MM.1S (cell line): Measurements from ENCODE around the gene MILR1.
"Not testable (repeated sequence)": the region's sequence is repeated elsewhere in the genome, so short reads cannot be mapped to it uniquely, and the experiment has no call there.

Source experiments
- DNase-seq: peaks from one replicate; pipeline ENCODE4 v3.0.0-alpha.2; 2015
- H2AFZ ChIP-seq: fragments of 300-600 bp; sonication (generic); 2 replicates; pipeline ENCODE4 v1.6.0; 2016; ENCODE audit warnings: antibody characterized with exemption, low read length
- H3F3A ChIP-seq: fragments of 300-600 bp; sonication (generic); 2 replicates; pipeline ENCODE4 v1.6.1; 2016; ENCODE audit warnings: mild to moderate bottlenecking, antibody characterized with exemption, low read length, moderate library complexity, mixed read lengths; ENCODE audit not compliant: insufficient read depth
- H3K27ac ChIP-seq: fragments of 300-600 bp; sonication (generic); 2 replicates; pipeline ENCODE4 v1.5.1; 2016; ENCODE audit warnings: mild to moderate bottlenecking, low read length
- H3K27me3 ChIP-seq: fragments of 300-600 bp; sonication (generic); replicated peaks from 2 replicates; pipeline ENCODE4 v1.6.0; 2016; ENCODE audit warnings: low read length; ENCODE audit not compliant: insufficient read depth
- H3K36me3 ChIP-seq: fragments of 300-600 bp; sonication (generic); replicated peaks from 2 replicates; pipeline ENCODE4 v1.6.1; 2016; ENCODE audit warnings: mild to moderate bottlenecking, low read length, mixed read lengths; ENCODE audit not compliant: insufficient read depth
- H3K4me1 ChIP-seq: fragments of 300-600 bp; sonication (generic); 2 replicates; pipeline ENCODE4 v1.6.1; 2016; ENCODE audit warnings: low read length, mixed read lengths
- H3K4me2 ChIP-seq: fragments of 300-600 bp; sonication (generic); 2 replicates; pipeline ENCODE4 v1.6.0; 2016; ENCODE audit warnings: low read depth, low read length
- H3K4me3 ChIP-seq: fragments of 300-600 bp; sonication (generic); 2 replicates; pipeline ENCODE4 v1.5.1; 2016; ENCODE audit warnings: low read length, mixed read lengths
- H3K79me2 ChIP-seq: fragments of 300-600 bp; sonication (generic); 2 replicates; pipeline ENCODE4 v1.6.1; 2016; ENCODE audit warnings: mixed run types, low read length, mixed read lengths
- H3K9ac ChIP-seq: fragments of 300-600 bp; sonication (generic); 2 replicates; pipeline ENCODE4 v1.6.1; 2016; ENCODE audit warnings: low read length, mixed read lengths
- H3K9me2 ChIP-seq: fragments of 300-600 bp; sonication (generic); replicated peaks from 2 replicates; pipeline ENCODE4 v1.6.1; 2016; ENCODE audit warnings: mild to moderate bottlenecking, low read length, mixed read lengths; ENCODE audit not compliant: insufficient read depth
- H3K9me3 ChIP-seq: fragments of 300-600 bp; sonication (generic); replicated peaks from 2 replicates; pipeline ENCODE4 v1.6.1; 2016; ENCODE audit warnings: mild to moderate bottlenecking, low read length, mixed read lengths; ENCODE audit not compliant: insufficient read depth
- H4K20me1 ChIP-seq: fragments of 300-600 bp; sonication (generic); 2 replicates; pipeline ENCODE4 v1.6.1; 2016; ENCODE audit warnings: mild to moderate bottlenecking, low read length, moderate library complexity, mixed read lengths; ENCODE audit not compliant: insufficient read depth
- CTCF ChIP-seq: fragments of 300-600 bp; sonication (generic); IDR thresholded peaks from 2 replicates; pipeline ENCODE4 v1.5.1; 2016; ENCODE audit warnings: antibody characterized with exemption, low read length, mixed read lengths
- EZH2 ChIP-seq: fragments of 300-600 bp; sonication (generic); optimal IDR thresholded peaks from 2 replicates; pipeline ENCODE3; 2017; ENCODE audit warnings: low read depth, mild to moderate bottlenecking, antibody characterized with exemption, low read length, mixed read lengths
- EZH2phosphoT487 ChIP-seq: fragments of 300-600 bp; sonication (generic); IDR thresholded peaks from 2 replicates; pipeline ENCODE4 v1.6.1; 2018; ENCODE audit warnings: antibody characterized with exemption, low read length

Gene MILR1

GRCh38 chr17:64466019-64466735 lies 17.3 kb downstream of the MILR1 start:
- no peak overlapping the region for H2AFZ ChIP-seq
- H3K4me2 ChIP-seq = no peak overlapping the region
- H3K9ac ChIP-seq = no peak overlapping the region
- no peak overlapping the region for H3K27ac ChIP-seq
- no peaks in the 10 kb centered on the region for H3K79me2 ChIP-seq
- H3K27me3 ChIP-seq = no peaks in the 10 kb centered on the region
- H3F3A ChIP-seq = no peaks in the 10 kb centered on the region
- no peaks in the 10 kb centered on the region for H3K9me2 ChIP-seq
- H3K4me1 ChIP-seq = no peaks in the 10 kb centered on the region
- no peaks in the 10 kb centered on the region for H3K36me3 ChIP-seq
- H4K20me1 ChIP-seq = no peaks in the 10 kb centered on the region
- DNase-seq = no peak
- H3K4me3 ChIP-seq = no peak overlapping the region
- no peaks in the 10 kb centered on the region for H3K9me3 ChIP-seq
- no peak for TF ChIP-seq EZH2

GRCh38 chr17:64466834-64467233 lies 17.9 kb downstream of the MILR1 start:
- H3K4me3 ChIP-seq, H3K27me3 ChIP-seq, H4K20me1 ChIP-seq, H3K4me2 ChIP-seq, H3K79me2 ChIP-seq, H2AFZ ChIP-seq, H3K4me1 ChIP-seq, H3F3A ChIP-seq, H3K9ac ChIP-seq, DNase-seq, H3K9me2 ChIP-seq, H3K27ac ChIP-seq, H3K36me3 ChIP-seq, H3K9me3 ChIP-seq: not testable (repeated sequence)

GRCh38 chr17:64470625-64471024 lies 21.7 kb downstream of the MILR1 start:
- H3F3A ChIP-seq = no peaks in the 10 kb centered on the region
- H3K9me3 ChIP-seq = no peaks in the 10 kb centered on the region
- H4K20me1 ChIP-seq = no peaks in the 10 kb centered on the region
- TF ChIP-seq CTCF (no peak), EZH2phosphoT487 (no peak), EZH2 (no peak)
- H2AFZ ChIP-seq = no peak overlapping the region
- H3K4me3 ChIP-seq = no peak overlapping the region
- no peaks in the 10 kb centered on the region for H3K79me2 ChIP-seq
- no peak overlapping the region for H3K9ac ChIP-seq
- H3K4me1 ChIP-seq = no peaks in the 10 kb centered on the region
- H3K36me3 ChIP-seq = no peaks in the 10 kb centered on the region
- DNase-seq = no peak
- H3K27me3 ChIP-seq = no peaks in the 10 kb centered on the region
- no peaks in the 10 kb centered on the region for H3K9me2 ChIP-seq
- no peak overlapping the region for H3K4me2 ChIP-seq
- no peak overlapping the region for H3K27ac ChIP-seq

- no peaks in the 10 kb centered on the region for H3K79me2 ChIP-seq
- H3K36me3 ChIP-seq = no peaks in the 10 kb centered on the region
- no peak for TF ChIP-seq EZH2phosphoT487
- TF ChIP-seq EZH2 = no peak
- TF ChIP-seq CTCF = no peak
- H3K9me3 ChIP-seq = no peaks in the 10 kb centered on the region
- no peak overlapping the region for H3K27ac ChIP-seq
- no peaks in the 10 kb centered on the region for H3K9me2 ChIP-seq
- no peak overlapping the region for H3K9ac ChIP-seq
- H3K4me2 ChIP-seq = no peak overlapping the region
- H2AFZ ChIP-seq = no peak overlapping the region
- no peaks in the 10 kb centered on the region for H3K4me1 ChIP-seq
- no peak overlapping the region for H3K4me3 ChIP-seq
- H3K27me3 ChIP-seq = no peaks in the 10 kb centered on the region
- H3F3A ChIP-seq = no peaks in the 10 kb centered on the region
- H4K20me1 ChIP-seq = no peaks in the 10 kb centered on the region
- no peak for DNase-seq
These were observed 22.5 kb downstream of the MILR1 start for GRCh38 chr17:64471440-64471839.
